ENCODE measurements around the gene CEACAM1.
"Not testable (repeated sequence)": the region's sequence is repeated elsewhere in the genome, so short reads cannot be mapped to it uniquely, and the experiment has no call there.

Gene CEACAM1

GRCh38 chr19:42508892-42509444 is 19.3 kb downstream of the CEACAM1 start:
- DNase-seq = no peak

GRCh38 chr19:42505066-42505465 is 23.2 kb downstream of the CEACAM1 start:
- DNase-seq = no peak

GRCh38 chr19:42501733-42502132 is 26.5 kb downstream of the CEACAM1 start:
- no peak for DNase-seq

GRCh38 chr19:42501243-42501642 is 27.0 kb downstream of the CEACAM1 start:
- not testable (repeated sequence) for DNase-seq

- no peak for DNase-seq
Measured at GRCh38 chr19:42498169-42498757, 30.0 kb downstream of the CEACAM1 start.

GRCh38 chr19:42497492-42498168 is 30.7 kb downstream of the CEACAM1 start:
- no peak for DNase-seq

GRCh38 chr19:42496460-42497133 is 31.7 kb downstream of the CEACAM1 start:
- DNase-seq = no peak

- no peak for DNase-seq
Measured at GRCh38 chr19:42495663-42496062, 32.6 kb downstream of the CEACAM1 start.

GRCh38 chr19:42494321-42494720 is 34.0 kb downstream of the CEACAM1 start:
- DNase-seq = no peak

GRCh38 chr19:42488783-42489521 is 39.3 kb downstream of the CEACAM1 start:
- DNase-seq = no peak

- DNase-seq = no peak
Measured at GRCh38 chr19:42487798-42488178, 40.5 kb downstream of the CEACAM1 start.

GRCh38 chr19:42487032-42487797 is 41.1 kb downstream of the CEACAM1 start:
- DNase-seq = no peak

- not testable (repeated sequence) for DNase-seq
Measured at GRCh38 chr19:42485036-42485435, 43.2 kb downstream of the CEACAM1 start.

GRCh38 chr19:42480335-42481095 is 47.8 kb downstream of the CEACAM1 start:
- no peak for DNase-seq

- DNase-seq = no peak
Measured at GRCh38 chr19:42479736-42480135, 48.5 kb downstream of the CEACAM1 start.

GRCh38 chr19:42478765-42479311 is 49.4 kb downstream of the CEACAM1 start:
- no peak for DNase-seq

- no peak for DNase-seq
Measured at GRCh38 chr19:42477933-42478332, 50.3 kb downstream of the CEACAM1 start.

GRCh38 chr19:42477117-42477516 is 51.2 kb downstream of the CEACAM1 start:
- DNase-seq = no peak

- DNase-seq = no peak
Measured at GRCh38 chr19:42475366-42475765, 52.9 kb downstream of the CEACAM1 start.

GRCh38 chr19:42474743-42475142 is 53.5 kb downstream of the CEACAM1 start:
- DNase-seq = no peak

GRCh38 chr19:42473686-42474085 is 54.6 kb downstream of the CEACAM1 start:
- DNase-seq = no peak
